Fibroblast of the aortic adventitia (primary cell): ENCODE data around the gene MDM2. TPM values are rescaled to one million over a fixed set of nuclear protein-coding genes. Genes with fewer than 3 reads are reported as not detected.

ENCODE experiments used
- DNase-seq: peaks from one replicate; pipeline ENCODE4 v3.0.0-alpha.2; 2010; ENCODE audit warnings: low read depth
- H3K4me3 ChIP-seq: 2 replicates; pipeline ENCODE4 v1.5.1; 2011; ENCODE audit warnings: low read depth, mild to moderate bottlenecking, control low read depth, low read length, moderate library complexity
- CTCF ChIP-seq: IDR thresholded peaks from 2 replicates; pipeline ENCODE4 v1.5.1; 2011; ENCODE audit warnings: mild to moderate bottlenecking, low read length, control low read depth, inconsistent platforms; ENCODE audit not compliant: insufficient read depth
- total RNA-seq: library from RNA; depleted of rRNA; stranded (reverse); fragments of >200 nt; gene quantifications from 2 replicates; pipeline ENCODE4 v1.2.3, GENCODE V29; 2012; ENCODE audit warnings: low replicate concordance

The MDM2 gene
- total RNA-seq, 1 donor, result 241 TPM

GRCh38 chr12:68785358-68785757 is 22.6 kb upstream of the MDM2 start:
- no peak for TF ChIP-seq CTCF
- no peak overlapping the region for H3K4me3 ChIP-seq
- peak; percentile 29 for DNase-seq

GRCh38 chr12:68785823-68786222 is 22.2 kb upstream of the MDM2 start:
- DNase-seq, result no peak
- H3K4me3 ChIP-seq, result no peak overlapping the region
- TF ChIP-seq CTCF, result no peak

GRCh38 chr12:68786929-68787328 is 21.0 kb upstream of the MDM2 start:
- no peak overlapping the region for H3K4me3 ChIP-seq
- DNase-seq, result no peak
- TF ChIP-seq CTCF, result peak; percentile 25

GRCh38 chr12:68788554-68789143 is 19.3 kb upstream of the MDM2 start:
- DNase-seq, result no peak
- TF ChIP-seq CTCF, result no peak
- H3K4me3 ChIP-seq, result no peak overlapping the region

GRCh38 chr12:68789144-68789878 is 18.7 kb upstream of the MDM2 start:
- H3K4me3 ChIP-seq, result no peak overlapping the region
- DNase-seq, result no peak
- no peak for TF ChIP-seq CTCF

GRCh38 chr12:68790081-68790951 is 17.7 kb upstream of the MDM2 start:
- no peak for TF ChIP-seq CTCF
- no peak for DNase-seq
- H3K4me3 ChIP-seq, result no peak overlapping the region
